A549 treated with Mapracorat at 1 μM for 4 hours (cell line): Measurements from ENCODE around the gene NUDT4B. TPM values are rescaled to one million over a fixed set of nuclear protein-coding genes. Genes with fewer than 3 reads are reported as not detected.

Experiments used
- total RNA-seq: library from RNA; stranded (reverse); fragments of 200-300 nt; extraction: Qiagen RNA extraction; gene quantifications from 5 replicates; pipeline ENCODE4 v1.2.3, GENCODE V29; 2022

Gene NUDT4B
- total RNA-seq, result 0.95 to 1.6 TPM (median 1.3 TPM) in 5 replicates

GRCh38 chr1:148748563-148749334, at the start of gene NUDT4B:
TSS of gene NUDT4B (plus strand) at chr1:148748774. CDS start at chr1:148748953, 179 bp downstream.

Other genes starting within 250 kb of the NUDT4B start
- 21.0 to 25.0 TPM (median 22.7 TPM) in 5 replicates for gene NBPF14, start 152.8 kb upstream of the NUDT4B start, total RNA-seq
- 6.4 to 7.0 TPM (median 6.6 TPM) in 5 replicates for gene PDE4DIP, start 95.7 kb downstream of the NUDT4B start, total RNA-seq